Limb (tissue), 2 donors: ENCODE results near the gene PDE11A.
"Not testable (repeated sequence)": the region's sequence is repeated elsewhere in the genome, so short reads cannot be mapped to it uniquely, and the experiment has no call there.

Experiments used
- DNase-seq, 2 donors: peaks; one replicate each; pipeline ENCODE4 v3.0.0-alpha.2; 2016; ENCODE audit errors: extremely low spot score in 2 of 2

PDE11A gene

GRCh38 chr2:178072383-178073301 is at the start of gene PDE11A:
Gene PDE11A (minus strand): TSS chr2:178072777. CDS start chr2:178072437, 340 bp downstream.
- peak; percentile 56 to 76 for DNase-seq

- no peak for DNase-seq
Observed at GRCh38 chr2:178119179-178119922, 46.8 kb upstream of the PDE11A start.

- DNase-seq: no peak
Observed at GRCh38 chr2:178117725-178118124, 45.1 kb upstream of the PDE11A start.

- DNase-seq: no peak
Observed at GRCh38 chr2:178115271-178115670, 42.7 kb upstream of the PDE11A start.

GRCh38 chr2:178114462-178114861 is 41.9 kb upstream of the PDE11A start:
- DNase-seq: no peak

GRCh38 chr2:178112202-178113152 is 39.9 kb upstream of the PDE11A start, which contains the start of gene RBM45:
Gene RBM45 (plus strand): TSS chr2:178112437. CDS start chr2:178112547, 110 bp downstream.
- peak; percentile 89 to 94 for DNase-seq

GRCh38 chr2:178111743-178112142 is 39.2 kb upstream of the PDE11A start:
- DNase-seq: no peak

GRCh38 chr2:178110681-178111080 is 38.1 kb upstream of the PDE11A start:
- no peak for DNase-seq

- peak in 1 of 2 donors; percentile 70 for DNase-seq
Observed at GRCh38 chr2:178109813-178110212, 37.2 kb upstream of the PDE11A start.

- DNase-seq: no peak
Observed at GRCh38 chr2:178108176-178108575, 35.6 kb upstream of the PDE11A start.

- DNase-seq: no peak
Observed at GRCh38 chr2:178106053-178106452, 33.5 kb upstream of the PDE11A start.

GRCh38 chr2:178105566-178105965 is 33.0 kb upstream of the PDE11A start:
- no peak for DNase-seq

- no peak for DNase-seq
Observed at GRCh38 chr2:178101321-178102079, 28.9 kb upstream of the PDE11A start.

GRCh38 chr2:178093471-178093870 is 20.9 kb upstream of the PDE11A start:
- DNase-seq: no peak

- no peak for DNase-seq
Observed at GRCh38 chr2:178088774-178089270, 16.2 kb upstream of the PDE11A start.

- no peak for DNase-seq
Observed at GRCh38 chr2:178084273-178084672, 11.7 kb upstream of the PDE11A start.

- DNase-seq: no peak
Observed at GRCh38 chr2:178082408-178083045, 9.9 kb upstream of the PDE11A start.

- DNase-seq: not testable (repeated sequence)
Observed at GRCh38 chr2:178079279-178079678, 6.7 kb upstream of the PDE11A start.

- DNase-seq: no peak
Observed at GRCh38 chr2:178076130-178076529, 3.6 kb upstream of the PDE11A start.

GRCh38 chr2:178075006-178075326 is 2.4 kb upstream of the PDE11A start:
- DNase-seq: no peak
